ENCODE results near the gene DOHH. TPM values are rescaled to one million over a fixed set of nuclear protein-coding genes. Genes with fewer than 3 reads are reported as not detected.

The DOHH gene
- total and polyA plus RNA-seq, 9 of the 15 experiments (the other 6 are each of a cell fraction or from before 2014, with no cell fraction given): 0.14 to 47.2 (median 5.1) TPM

DNA sequence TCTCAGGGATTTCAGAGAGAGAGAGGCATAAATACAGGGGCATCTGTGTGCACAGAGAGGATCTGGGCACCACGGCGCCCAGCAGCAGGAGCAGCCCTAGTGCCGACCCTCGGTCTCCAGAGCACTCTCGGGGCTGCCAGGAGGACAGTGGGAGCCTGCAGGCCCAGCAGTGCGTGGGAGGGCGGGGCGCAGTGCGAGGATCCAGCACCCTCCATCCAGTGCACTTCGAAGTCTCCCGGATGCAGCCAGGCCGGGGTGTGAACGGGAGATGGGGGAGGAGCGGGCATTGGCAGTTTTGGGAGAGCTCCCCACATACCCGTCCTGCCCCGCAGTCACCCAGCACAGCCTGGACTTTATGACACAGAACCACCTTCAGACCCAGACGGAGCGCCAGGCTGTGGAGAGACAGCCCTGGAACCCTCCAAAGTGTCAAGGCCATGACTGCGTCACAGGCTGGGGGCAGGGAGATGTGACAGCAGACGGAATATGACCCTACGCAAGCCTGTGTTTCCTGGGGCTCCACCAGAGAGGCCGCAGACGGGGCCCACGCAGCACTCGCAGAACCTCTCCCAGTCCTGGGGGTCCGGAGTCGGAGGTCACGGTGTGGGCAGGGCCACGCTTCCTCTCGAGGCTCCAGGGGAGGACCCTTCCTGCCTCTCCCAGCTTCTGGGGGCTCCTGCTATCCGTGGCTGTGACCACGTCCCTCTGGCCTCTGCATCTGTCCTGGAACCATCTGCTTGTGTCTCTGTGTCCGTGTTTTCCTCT, 23.8 kb upstream of the DOHH start:
- Histone ChIP-seq H4K20me1 (replicated peaks; ENCODE audit: control insufficient read depth, insufficient read depth, low read length) (peaks cover 12% of the 10 kb centered on the region; the same call in 1 of the 2 replicates), H3K9me3 (replicated peaks; ENCODE audit: control insufficient read depth, insufficient read depth, low read depth, low read length) (no peaks in the 10 kb centered on the region), H2AFZ (ENCODE audit: low read depth, low read length) (no peak overlapping the region), H3K4me2 (ENCODE audit: insufficient read depth, low read length) (no peak overlapping the region), H3K4me1 (replicated peaks in 1 of 2; ENCODE audit: control insufficient read depth in 2 of 2, insufficient read depth in 2 of 2, low read length in 2 of 2) (peaks cover 19 to 74% of the 10 kb centered on the region in 2 experiments), H3K4me3 (no peak overlapping the region), H3K9ac (ENCODE audit: insufficient read depth in 1 of 2, low read depth in 2 of 2, low read length in 2 of 2) (peak overlapping the region in 1 of 2 experiments; percentile 47; a peak in 1 of 4 replicates), H3K9me1 (ENCODE audit: control insufficient read depth, insufficient read depth, low read length) (peaks cover 4% of the 10 kb centered on the region), H3K79me2 (ENCODE audit: control insufficient read depth, insufficient read depth, low read length) (peaks cover 40% of the 10 kb centered on the region), H3K36me3 (ENCODE audit: control insufficient read depth, insufficient read depth, low read length) (peaks cover 60% of the 10 kb centered on the region; the same call in 1 of the 3 replicates), H3K27me3 (ENCODE audit: control insufficient read depth in 2 of 2, insufficient read depth in 2 of 2, low read length in 2 of 2) (no peaks in the 10 kb centered on the region), H3K27ac (ENCODE audit: extremely low read depth, low read depth, low read length) (no peak overlapping the region)
- FAIRE-seq (no peak), ATAC-seq (no peak), DNase-seq (ENCODE audit: extremely low read depth in 1 of 4, low spot score in 3 of 4) (no peak)
- TF ChIP-seq POLR2G (IDR thresholded peaks at IDR 0.05; ENCODE audit: low read depth, low read length): 0 out of 2 replicates have a peak, but pooled peaks have one; percentile 28
- TF ChIP-seq BRF1 (IDR thresholded peaks at IDR 0.05; ENCODE audit: borderline replicate concordance, extremely low read depth, insufficient read length): no peak
- in situ Hi-C loops (cut with MboI): no loop called here
- intact Hi-C loops (cut with micrococcal nuclease): no loop called here
- WGBS (ENCODE audit: insufficient coverage, low coverage, missing lambda C conversion rate): 95% methylated on average over 33 of the region's 33 CpGs
- ChIA-PET POLR2A (no interaction called here), CTCF (ENCODE audit: low intra/inter-chr PET ratio) (no interaction called here)
- no TSS peak for BruUV-seq (replicated peaks)

DNA sequence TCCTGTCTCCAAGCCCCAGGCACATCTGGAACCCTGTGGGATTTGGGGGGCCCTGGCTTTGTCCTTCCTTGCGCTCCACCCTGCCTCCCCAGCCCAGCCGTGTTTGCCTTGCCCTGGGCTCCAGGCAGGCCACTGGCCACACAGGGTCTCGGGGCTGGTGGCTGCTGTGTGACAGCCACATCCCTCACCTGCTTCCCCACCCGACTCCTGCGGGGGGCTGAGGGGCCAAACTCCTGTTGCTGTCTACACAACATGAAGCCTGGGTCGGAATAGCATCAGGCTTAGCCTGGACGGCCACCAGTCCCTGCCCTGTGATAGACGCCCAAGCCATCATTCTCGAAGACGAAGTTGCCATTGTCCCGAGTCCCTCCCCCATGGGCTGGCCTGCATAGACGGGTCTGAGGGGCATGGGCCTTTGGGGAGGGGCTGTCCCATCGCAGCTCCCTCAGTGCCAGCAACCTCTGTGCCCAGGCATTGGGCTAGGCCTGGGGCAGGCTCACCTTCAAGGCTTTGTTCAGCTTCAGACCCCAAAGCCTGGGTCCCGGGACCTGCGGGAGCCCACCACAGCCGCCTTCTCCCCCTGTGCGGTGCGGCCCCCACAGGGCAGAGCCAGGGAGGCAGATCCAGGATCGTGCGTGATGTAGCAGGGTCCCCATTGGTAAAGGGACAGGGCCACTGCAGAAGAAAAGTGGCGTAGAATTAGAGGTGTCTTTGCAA, 23.0 kb upstream of the DOHH start:
- POLR2A ChIA-PET: interaction anchor here (1.4 kb wide), 1 partner anchor 11 kb away, joined by 4 read pairs; no protein-coding TSS in a partner anchor
- no peak overlapping the region for H2AFZ ChIP-seq (ENCODE audit: low read depth, low read length)
- no peak for DNase-seq (ENCODE audit: extremely low read depth in 1 of 4, low spot score in 3 of 4)
- H3K4me1 ChIP-seq (replicated peaks in 1 of 2; ENCODE audit: control insufficient read depth in 2 of 2, insufficient read depth in 2 of 2, low read length in 2 of 2): peaks cover 19 to 80% of the 10 kb centered on the region in 2 experiments
- CTCF ChIA-PET (ENCODE audit: low intra/inter-chr PET ratio): no interaction called here
- H3K9me3 ChIP-seq (replicated peaks; ENCODE audit: control insufficient read depth, insufficient read depth, low read depth, low read length): no peaks in the 10 kb centered on the region
- peaks cover 63% of the 10 kb centered on the region; the same call in 1 of the 3 replicates for H3K36me3 ChIP-seq (ENCODE audit: control insufficient read depth, insufficient read depth, low read length)
- H3K4me3 ChIP-seq: no peak overlapping the region
- H3K27ac ChIP-seq (ENCODE audit: extremely low read depth, low read depth, low read length): no peak overlapping the region
- H3K9ac ChIP-seq (ENCODE audit: insufficient read depth in 1 of 2, low read depth in 2 of 2, low read length in 2 of 2): peak overlapping the region in 1 of 2 experiments; percentile 47; a peak in 2 of 4 replicates
- no peak for FAIRE-seq
- no peak for ATAC-seq
- H4K20me1 ChIP-seq (replicated peaks; ENCODE audit: control insufficient read depth, insufficient read depth, low read length): peaks cover 12% of the 10 kb centered on the region; the same call in 1 of the 2 replicates
- no peaks in the 10 kb centered on the region for H3K27me3 ChIP-seq (ENCODE audit: control insufficient read depth in 2 of 2, insufficient read depth in 2 of 2, low read length in 2 of 2)
- intact Hi-C loops (cut with micrococcal nuclease): no loop called here
- H3K4me2 ChIP-seq (ENCODE audit: insufficient read depth, low read length): no peak overlapping the region
- 90% methylated on average over 12 of the region's 21 CpGs for WGBS (ENCODE audit: insufficient coverage, low coverage, missing lambda C conversion rate)
- peaks cover 47% of the 10 kb centered on the region for H3K79me2 ChIP-seq (ENCODE audit: control insufficient read depth, insufficient read depth, low read length)
- in situ Hi-C loops (cut with MboI): no loop called here
- no TSS peak for BruUV-seq (replicated peaks)
- peaks cover 6% of the 10 kb centered on the region for H3K9me1 ChIP-seq (ENCODE audit: control insufficient read depth, insufficient read depth, low read length)
- TF ChIP-seq ZNF316 (IDR thresholded peaks at IDR 0.05) (no peak), ILF3 (IDR thresholded peaks at IDR 0.05; ENCODE audit: borderline replicate concordance) (no peak), RHOXF2B (CRISPR knock-in tag; conservative IDR thresholded peaks at IDR 0.05) (no peak), NR2F6 (CRISPR knock-in tag; IDR thresholded peaks at IDR 0.05) (no peak), NFATC3 (IDR thresholded peaks at IDR 0.05) (no peak)
- TF ChIP-seq, protein P1, sequence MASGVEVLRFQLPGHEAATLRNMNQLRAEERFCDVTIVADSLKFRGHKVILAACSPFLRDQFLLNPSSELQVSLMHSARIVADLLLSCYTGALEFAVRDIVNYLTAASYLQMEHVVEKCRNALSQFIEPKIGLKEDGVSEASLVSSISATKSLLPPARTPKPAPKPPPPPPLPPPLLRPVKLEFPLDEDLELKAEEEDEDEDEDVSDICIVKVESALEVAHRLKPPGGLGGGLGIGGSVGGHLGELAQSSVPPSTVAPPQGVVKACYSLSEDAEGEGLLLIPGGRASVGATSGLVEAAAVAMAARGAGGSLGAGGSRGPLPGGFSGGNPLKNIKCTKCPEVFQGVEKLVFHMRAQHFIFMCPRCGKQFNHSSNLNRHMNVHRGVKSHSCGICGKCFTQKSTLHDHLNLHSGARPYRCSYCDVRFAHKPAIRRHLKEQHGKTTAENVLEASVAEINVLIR (CRISPR knock-in tag; IDR thresholded peaks at IDR 0.05): no peak
- TF ChIP-seq, protein P2, sequence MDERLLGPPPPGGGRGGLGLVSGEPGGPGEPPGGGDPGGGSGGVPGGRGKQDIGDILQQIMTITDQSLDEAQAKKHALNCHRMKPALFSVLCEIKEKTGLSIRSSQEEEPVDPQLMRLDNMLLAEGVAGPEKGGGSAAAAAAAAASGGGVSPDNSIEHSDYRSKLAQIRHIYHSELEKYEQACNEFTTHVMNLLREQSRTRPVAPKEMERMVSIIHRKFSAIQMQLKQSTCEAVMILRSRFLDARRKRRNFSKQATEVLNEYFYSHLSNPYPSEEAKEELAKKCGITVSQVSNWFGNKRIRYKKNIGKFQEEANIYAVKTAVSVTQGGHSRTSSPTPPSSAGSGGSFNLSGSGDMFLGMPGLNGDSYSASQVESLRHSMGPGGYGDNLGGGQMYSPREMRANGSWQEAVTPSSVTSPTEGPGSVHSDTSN (CRISPR knock-in tag; IDR thresholded peaks at IDR 0.05; ENCODE audit: low read depth): no peak
- TF ChIP-seq, protein P2 (tag; conservative IDR thresholded peaks at IDR 0.05; ENCODE audit: low read depth): no peak
